Stomach (tissue), 4 donors: Measurements from ENCODE around the gene C22orf31.

Source experiments
- CTCF ChIP-seq, 7 experiments: fragments of 450-650 bp in 4 of 7; fragments of 200-600 bp in 3 of 7; sonication (generic) in 3 of 7; IDR thresholded peaks; one replicate each; pipeline ENCODE4 v1.5.1; 2016 to 2019; ENCODE audit warnings: antibody characterized with exemption in 7 of 7, control low read depth in 2 of 7, mild to moderate bottlenecking in 1 of 7
- EP300 ChIP-seq: sonication (generic); formaldehyde crosslinking; IDR thresholded peaks from one replicate; pipeline ENCODE4 v1.6.1; 2017; ENCODE audit warnings: antibody characterized with exemption
- POLR2A ChIP-seq, 4 donors: fragments of 450-650 bp; IDR thresholded peaks; one replicate each; pipeline ENCODE4 v1.6.1; 2016; ENCODE audit warnings: antibody characterized with exemption in 4 of 4, control low read depth in 2 of 4, mild to moderate bottlenecking in 1 of 4, moderate library complexity in 1 of 4
- POLR2AphosphoS5 ChIP-seq, 3 donors: sonication (generic); formaldehyde crosslinking; IDR thresholded peaks; one replicate each; pipeline ENCODE4 v1.6.1; 2016; ENCODE audit warnings: antibody characterized with exemption in 3 of 3

DNA sequence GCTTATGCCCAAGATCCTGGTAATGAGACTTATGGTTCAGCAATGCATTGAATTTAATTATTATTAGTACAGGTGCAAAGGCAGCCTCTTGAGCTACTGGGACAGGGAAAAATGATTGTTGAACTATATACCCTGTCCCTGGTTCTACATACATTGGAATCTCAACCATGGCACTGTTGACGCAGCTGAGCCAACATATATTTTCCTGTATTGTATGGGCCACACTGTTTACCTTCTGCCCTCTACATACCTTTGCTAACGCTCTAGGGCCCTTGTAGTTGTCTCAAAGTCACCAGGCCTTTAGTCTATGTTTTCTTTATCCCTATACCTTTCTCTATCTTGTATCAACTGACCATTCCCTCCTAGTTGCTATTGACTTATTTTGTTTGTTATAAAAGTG, 33.8 kb upstream of the C22orf31 start:
- no peak for TF ChIP-seq POLR2A (IDR thresholded peaks at IDR 0.05)
- no peak for TF ChIP-seq POLR2AphosphoS5 (IDR thresholded peaks at IDR 0.05)
- no peak for TF ChIP-seq CTCF (IDR thresholded peaks at IDR 0.05)
- TF ChIP-seq EP300 = no peak
